ENCODE measurements around the gene GLTP. TPM values are rescaled to one million over a fixed set of nuclear protein-coding genes. Genes with fewer than 3 reads are reported as not detected.
"Not testable (repeated sequence)": the region's sequence is repeated elsewhere in the genome, so short reads cannot be mapped to it uniquely, and the experiment has no call there.

Gene GLTP, protein sequence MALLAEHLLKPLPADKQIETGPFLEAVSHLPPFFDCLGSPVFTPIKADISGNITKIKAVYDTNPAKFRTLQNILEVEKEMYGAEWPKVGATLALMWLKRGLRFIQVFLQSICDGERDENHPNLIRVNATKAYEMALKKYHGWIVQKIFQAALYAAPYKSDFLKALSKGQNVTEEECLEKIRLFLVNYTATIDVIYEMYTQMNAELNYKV
- 10 to 100 TPM; 19.2 to 36.2 (median 22.1) TPM for total RNA-seq
- polyA plus RNA-seq, result 10 to 100 TPM; 30.0 to 35.2 TPM
- total RNA-seq, result 43.1 reads per million, percentile 68 among the genes with 10 or more reads in this experiment

DNA sequence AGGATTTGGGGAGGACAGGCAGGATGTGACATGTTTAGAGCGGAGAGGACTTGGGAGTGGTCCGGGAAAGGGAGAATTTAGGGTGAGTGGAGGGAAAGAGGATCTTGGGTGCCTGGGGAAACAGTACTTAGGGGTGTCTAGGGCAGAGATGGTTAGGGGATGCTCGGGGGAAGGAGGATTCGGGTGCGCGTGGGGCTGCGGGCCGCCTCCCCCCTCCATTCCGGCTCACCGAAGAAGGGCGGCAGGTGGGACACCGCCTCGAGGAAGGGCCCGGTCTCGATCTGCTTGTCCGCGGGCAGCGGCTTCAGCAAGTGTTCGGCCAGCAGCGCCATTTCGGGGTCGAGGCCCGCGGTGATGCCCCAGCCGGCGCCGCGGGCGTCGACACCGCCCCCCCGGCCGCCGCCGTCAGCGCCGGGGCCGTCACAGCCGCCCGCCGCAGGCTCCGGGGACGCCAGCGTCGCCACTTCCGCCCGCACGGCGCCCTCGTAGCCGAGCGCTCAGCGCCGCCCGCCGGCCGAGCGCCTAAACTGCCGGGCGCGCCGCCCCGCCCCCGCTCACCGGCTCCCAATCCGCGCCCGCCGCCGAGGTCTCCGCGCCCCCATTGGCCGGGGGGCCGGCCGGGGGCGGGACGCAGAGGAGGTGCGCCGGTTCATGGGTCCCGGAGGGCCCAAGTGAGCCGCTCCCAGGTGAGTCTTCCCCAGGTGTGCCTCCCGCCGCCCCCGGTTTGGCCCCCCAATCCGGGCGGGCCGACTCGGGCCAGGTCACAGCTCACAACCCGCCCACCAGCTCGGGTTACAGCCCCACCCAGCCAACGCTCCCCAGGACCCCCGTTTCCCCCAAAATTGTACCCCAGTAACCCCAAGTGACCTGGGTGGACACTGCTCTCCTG is at the start of gene GLTP:
Gene GLTP, minus strand, starts transcription at position 499 of the 889 bp plus-strand sequence. Its CDS starts 167 bp downstream, at position 332.
- ATAC-seq (peak; percentile 98), DNase-seq (peak; percentile 82 to 96 (median 94))
- ChIA-PET CTCF (interaction anchor here (1.0 to 1.5 kb wide), 3 partner anchors 26 to 75 kb away, joined by 3 to 9 read pairs (median 5); no protein-coding TSS in a partner anchor), POLR2A (interaction anchor here (0.6 to 1.2 kb wide), 4 partner anchors 12 to 75 kb away, joined by 3 to 5 read pairs (median 4); partner anchors contain the start of gene TCHP)
- Histone ChIP-seq H3K4me3 (ENCODE audit: low read length) (peak within 1 kb of the TSS; percentile 92), H3K27me3 (ENCODE audit: control insufficient read depth in 2 of 2, insufficient read depth in 2 of 2, low read length in 2 of 2) (no peaks in the 10 kb centered on the region), H3K36me3 (ENCODE audit: control insufficient read depth in 2 of 3, insufficient read depth in 3 of 3, low read length in 3 of 3) (peaks cover 0 to 4% (median 0%) of the 10 kb centered on the region in 3 experiments), H3K9me3 (ENCODE audit: control insufficient read depth in 2 of 3, low read length in 3 of 3) (no peaks in the 10 kb centered on the region), H3K27ac (ENCODE audit: low read depth, low read length) (peak within 1 kb of the TSS; percentile 88), H3K4me1 (ENCODE audit: control insufficient read depth in 2 of 2, insufficient read depth in 2 of 2, low read length in 2 of 2) (peaks cover 24 to 25% of the 10 kb centered on the region in 2 donors)
- Mint-ChIP-seq H3K4me1 (peaks cover 27 to 54% (median 50%) of the 10 kb centered on the region in 7 donors), H3K9me3 (peaks cover 0 to 2% (median 0%) of the 10 kb centered on the region in 11 donors), H3K27ac (peak within 1 kb of the TSS; percentile 77 to 97 (median 90)), H3K27me3 (peaks cover 0 to 15% (median 0%) of the 10 kb centered on the region in 5 donors), H3K4me3 (peak within 1 kb of the TSS; percentile 84 to 97 (median 94)), H3K36me3 (no peaks in the 10 kb centered on the region)
- intact Hi-C loops (cut with micrococcal nuclease), result loop anchor here (1.0 to 10.0 kb wide), 18 partner anchors 20 to 1245 kb away; partner anchors contain the start of genes C12orf76 (in 2 of the 2), FAM222A (in 2 of the 2), GIT2 (in 2 of the 2) and MMAB (in 2 of the 2)

DNA sequence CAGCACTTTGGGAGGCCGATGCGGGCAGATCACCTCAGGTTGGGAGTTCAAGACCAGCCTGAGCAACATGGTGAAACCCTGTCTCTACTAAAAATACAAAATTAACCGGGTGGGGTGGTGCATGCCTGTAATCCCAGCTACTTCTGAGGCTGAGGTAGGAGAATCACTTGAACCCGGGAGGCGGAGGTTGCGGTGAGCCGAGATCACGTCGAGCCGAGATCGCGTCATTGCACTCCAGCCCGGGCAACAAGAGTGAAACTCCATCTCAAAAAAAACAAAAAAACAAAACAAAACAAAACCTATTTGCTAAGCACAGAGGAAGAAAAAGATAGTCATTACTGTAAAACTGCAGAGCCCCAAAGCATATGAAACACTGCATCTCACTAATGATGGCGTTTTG is 49.0 kb upstream of the GLTP start:
- Mint-ChIP-seq H3K36me3 (peaks cover 12 to 34% (median 13%) of the 10 kb centered on the region in 5 donors), H3K27ac (peak overlapping the region in 2 of 9 donors; percentile 5 to 26)
- DNase-seq; H3K4me1 ChIP-seq (ENCODE audit: control insufficient read depth in 2 of 2, insufficient read depth in 2 of 2, low read length in 2 of 2); H3K4me1 Mint-ChIP-seq; H3K27me3 Mint-ChIP-seq; H3K27ac ChIP-seq (ENCODE audit: low read depth, low read length); H3K27me3 ChIP-seq (ENCODE audit: control insufficient read depth in 2 of 2, insufficient read depth in 2 of 2, low read length in 2 of 2); ATAC-seq; H3K9me3 ChIP-seq (ENCODE audit: control insufficient read depth in 2 of 3, low read length in 3 of 3); intact Hi-C loops (cut with micrococcal nuclease); H3K9me3 Mint-ChIP-seq; H3K4me3 Mint-ChIP-seq; CTCF ChIA-PET; H3K4me3 ChIP-seq (ENCODE audit: low read length): not testable (repeated sequence)
- peaks cover 12 to 62% (median 17%) of the 10 kb centered on the region in 3 experiments for H3K36me3 ChIP-seq (ENCODE audit: control insufficient read depth in 2 of 3, insufficient read depth in 3 of 3, low read length in 3 of 3)
- POLR2A ChIA-PET, result interaction anchor here (1.0 kb wide), 1 partner anchor 12 kb away, joined by 4 read pairs; no protein-coding TSS in a partner anchor

DNA sequence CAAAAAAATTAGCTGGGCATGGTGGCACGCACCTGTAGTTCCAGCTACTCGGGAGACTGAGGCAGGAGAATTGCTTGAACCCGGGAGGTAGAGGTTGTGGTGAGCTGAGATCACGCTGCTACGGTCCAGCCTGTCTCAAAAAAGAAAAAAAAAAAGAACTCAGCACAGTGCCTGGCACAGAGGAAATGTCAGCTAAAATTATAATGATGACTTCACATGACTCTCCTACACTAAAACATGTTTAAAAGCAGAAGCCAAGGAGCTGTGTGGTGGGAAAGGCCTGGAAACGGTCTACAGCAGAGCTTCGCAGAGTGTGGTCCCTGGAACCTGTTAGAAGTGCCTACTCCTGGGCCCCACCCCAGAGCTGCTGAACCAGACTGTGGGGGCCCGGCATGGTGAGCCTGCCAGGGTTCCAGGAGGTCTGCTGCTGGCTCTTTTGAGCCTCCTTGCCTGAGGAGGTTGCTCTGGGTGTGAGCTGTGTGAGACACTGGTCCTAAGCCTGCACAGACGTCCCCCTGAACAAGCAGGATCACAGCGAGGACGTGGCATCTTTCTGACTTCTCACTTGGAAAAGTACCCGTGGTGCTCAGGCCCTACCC is 47.8 kb upstream of the GLTP start:
- Histone ChIP-seq H3K27me3 (ENCODE audit: control insufficient read depth in 2 of 2, insufficient read depth in 2 of 2, low read length in 2 of 2) (no peaks in the 10 kb centered on the region), H3K9me3 (ENCODE audit: control insufficient read depth in 2 of 3, low read length in 3 of 3) (no peaks in the 10 kb centered on the region), H3K4me3 (ENCODE audit: low read length) (no peak overlapping the region), H3K4me1 (ENCODE audit: control insufficient read depth in 2 of 2, insufficient read depth in 2 of 2, low read length in 2 of 2) (no peaks in the 10 kb centered on the region), H3K36me3 (ENCODE audit: control insufficient read depth in 2 of 3, insufficient read depth in 3 of 3, low read length in 3 of 3) (peaks cover 8 to 50% (median 17%) of the 10 kb centered on the region in 3 experiments), H3K27ac (ENCODE audit: low read depth, low read length) (no peak overlapping the region)
- intact Hi-C loops (cut with micrococcal nuclease), result no loop called here
- DNase-seq (no peak), ATAC-seq (no peak)
- ChIA-PET POLR2A (no interaction called here), CTCF (interaction anchor here (0.5 to 2.3 kb wide), 6 partner anchors 9 to 137 kb away, joined by 3 to 11 read pairs (median 6); no protein-coding TSS in a partner anchor)
- Mint-ChIP-seq H3K27me3 (no peaks in the 10 kb centered on the region), H3K4me3 (no peak overlapping the region), H3K9me3 (no peaks in the 10 kb centered on the region), H3K36me3 (peaks cover 7 to 27% (median 13%) of the 10 kb centered on the region in 5 donors), H3K27ac (peak overlapping the region in 4 of 9 donors; percentile 4 to 83 (median 59)), H3K4me1 (peaks cover 0 to 3% (median 0%) of the 10 kb centered on the region in 7 donors)

DNA sequence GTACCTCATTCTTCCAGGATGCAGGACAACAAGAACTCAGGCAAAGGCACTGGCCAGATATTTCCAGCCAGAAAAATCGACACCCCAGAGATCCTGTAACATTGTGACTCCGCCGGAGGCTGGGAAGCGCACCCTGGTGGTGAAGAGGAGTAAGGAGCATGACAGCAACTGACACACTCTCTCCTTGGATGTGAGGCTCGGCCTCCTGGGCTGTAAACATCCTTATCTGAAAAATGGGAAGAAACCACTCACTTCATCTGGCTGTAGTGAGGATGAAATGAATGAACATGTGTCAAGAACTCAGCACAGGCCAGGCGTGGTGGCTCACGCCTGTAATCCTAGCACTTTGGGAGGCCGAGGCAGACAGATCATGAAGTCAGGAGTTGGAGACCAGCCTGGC is 47.3 kb upstream of the GLTP start:
- intact Hi-C loops (cut with micrococcal nuclease), result loop anchor here (1.0 to 2.0 kb wide), 2 partner anchors 47 to 74 kb away; partner anchors contain the start of gene GLTP (in 1 of the 2)
- CTCF ChIA-PET, result interaction anchor here (0.8 to 2.3 kb wide), 2 partner anchors 26 to 74 kb away, joined by 3 to 11 read pairs; no protein-coding TSS in a partner anchor

DNA sequence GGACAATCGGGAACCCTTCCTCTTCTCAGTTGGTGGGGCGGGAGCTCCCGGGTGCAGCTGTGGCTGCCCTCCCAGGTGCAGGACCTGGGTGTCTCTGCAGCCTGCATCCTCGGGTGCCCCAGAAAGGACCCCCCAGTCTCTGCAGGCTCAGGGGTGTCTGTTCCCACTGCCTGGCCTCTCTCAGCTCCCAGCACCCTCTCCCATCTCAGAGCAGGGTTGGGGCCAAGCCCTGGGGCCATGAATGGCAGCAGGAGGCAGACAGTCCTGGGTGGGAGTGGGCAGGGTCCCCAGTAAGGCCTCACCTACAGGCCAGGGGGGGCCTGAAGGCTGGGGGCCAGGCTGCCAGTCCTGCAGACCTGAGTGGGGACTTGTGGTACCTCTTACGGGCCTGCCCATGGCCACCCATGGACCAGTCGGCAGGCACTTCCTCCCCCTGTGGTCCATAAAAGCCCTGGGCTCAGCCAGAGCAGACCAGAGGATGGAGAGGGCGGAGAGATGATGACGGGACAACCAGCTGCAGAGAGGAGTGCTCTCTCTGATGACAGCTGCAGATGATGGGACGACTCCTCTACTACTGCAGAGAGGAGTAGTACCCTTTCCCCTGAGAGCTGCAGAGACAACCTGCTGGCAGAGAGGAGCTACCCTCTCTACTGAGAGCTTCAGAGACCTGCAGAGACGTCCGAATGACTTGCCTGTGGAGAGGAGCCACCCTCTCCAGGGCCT is 46.3 kb upstream of the GLTP start:
- peaks cover 4 to 16% (median 10%) of the 10 kb centered on the region in 5 donors for H3K36me3 Mint-ChIP-seq
- ChIA-PET POLR2A (interaction anchor here (0.9 to 1.4 kb wide), 2 partner anchors 10 to 73 kb away, joined by 3 to 4 read pairs; partner anchors contain the start of gene ANKRD13A), CTCF (interaction anchor here (0.8 to 2.3 kb wide), 2 partner anchors 38 to 74 kb away, joined by 6 to 11 read pairs; no protein-coding TSS in a partner anchor)
- DNase-seq (no peak), ATAC-seq (no peak)
- no peaks in the 10 kb centered on the region for H3K9me3 ChIP-seq (ENCODE audit: control insufficient read depth in 2 of 3, low read length in 3 of 3)
- no peaks in the 10 kb centered on the region for H3K27me3 Mint-ChIP-seq
- no peak overlapping the region for H3K27ac ChIP-seq (ENCODE audit: low read depth, low read length)
- H3K4me1 ChIP-seq (ENCODE audit: control insufficient read depth in 2 of 2, insufficient read depth in 2 of 2, low read length in 2 of 2), result no peaks in the 10 kb centered on the region
- no peaks in the 10 kb centered on the region for H3K27me3 ChIP-seq (ENCODE audit: control insufficient read depth in 2 of 2, insufficient read depth in 2 of 2, low read length in 2 of 2)
- H3K4me3 ChIP-seq (ENCODE audit: low read length), result no peak overlapping the region
- H3K4me3 Mint-ChIP-seq, result no peak overlapping the region
- H3K4me1 Mint-ChIP-seq, result peaks cover 0 to 4% (median 1%) of the 10 kb centered on the region in 7 donors
- H3K27ac Mint-ChIP-seq, result peak overlapping the region in 1 of 9 donors; percentile 12
- no peaks in the 10 kb centered on the region for H3K9me3 Mint-ChIP-seq
- intact Hi-C loops (cut with micrococcal nuclease), result loop anchor here (1.0 to 2.0 kb wide), 2 partner anchors 46 to 73 kb away; partner anchors contain the start of gene GLTP (in 1 of the 2)
- H3K36me3 ChIP-seq (ENCODE audit: control insufficient read depth in 2 of 3, insufficient read depth in 3 of 3, low read length in 3 of 3), result peaks cover under 1 to 42% (median 4%) of the 10 kb centered on the region in 3 experiments

More for the DNA sequence above, 47.3 kb upstream of the GLTP start:
- DNase-seq, result peak in 8 of 9 donors; percentile 19 to 46 (median 28)
- H3K4me1 ChIP-seq (ENCODE audit: control insufficient read depth in 2 of 2, insufficient read depth in 2 of 2, low read length in 2 of 2), result no peaks in the 10 kb centered on the region
- Mint-ChIP-seq H3K9me3 (no peaks in the 10 kb centered on the region), H3K4me3 (no peak overlapping the region), H3K27me3 (no peaks in the 10 kb centered on the region), H3K4me1 (peaks cover 0 to 3% (median 0%) of the 10 kb centered on the region in 7 donors), H3K27ac (peak overlapping the region in 8 of 9 donors; percentile 4 to 83 (median 41)), H3K36me3 (peaks cover 7 to 25% (median 13%) of the 10 kb centered on the region in 5 donors)
- no peaks in the 10 kb centered on the region for H3K27me3 ChIP-seq (ENCODE audit: control insufficient read depth in 2 of 2, insufficient read depth in 2 of 2, low read length in 2 of 2)
- no peak overlapping the region for H3K27ac ChIP-seq (ENCODE audit: low read depth, low read length)
- H3K4me3 ChIP-seq (ENCODE audit: low read length), result no peak overlapping the region
- ATAC-seq, result peak; percentile 75
- peaks cover 8 to 45% (median 12%) of the 10 kb centered on the region in 3 experiments for H3K36me3 ChIP-seq (ENCODE audit: control insufficient read depth in 2 of 3, insufficient read depth in 3 of 3, low read length in 3 of 3)
- H3K9me3 ChIP-seq (ENCODE audit: control insufficient read depth in 2 of 3, low read length in 3 of 3), result no peaks in the 10 kb centered on the region
- POLR2A ChIA-PET, result no interaction called here

All from naive thymus-derived CD4-positive, alpha-beta T cell (primary cell).